ENCODE results near the gene RASSF5.
"Not testable (repeated sequence)": the region's sequence is repeated elsewhere in the genome, so short reads cannot be mapped to it uniquely, and the experiment has no call there.

RASSF5 gene

DNA sequence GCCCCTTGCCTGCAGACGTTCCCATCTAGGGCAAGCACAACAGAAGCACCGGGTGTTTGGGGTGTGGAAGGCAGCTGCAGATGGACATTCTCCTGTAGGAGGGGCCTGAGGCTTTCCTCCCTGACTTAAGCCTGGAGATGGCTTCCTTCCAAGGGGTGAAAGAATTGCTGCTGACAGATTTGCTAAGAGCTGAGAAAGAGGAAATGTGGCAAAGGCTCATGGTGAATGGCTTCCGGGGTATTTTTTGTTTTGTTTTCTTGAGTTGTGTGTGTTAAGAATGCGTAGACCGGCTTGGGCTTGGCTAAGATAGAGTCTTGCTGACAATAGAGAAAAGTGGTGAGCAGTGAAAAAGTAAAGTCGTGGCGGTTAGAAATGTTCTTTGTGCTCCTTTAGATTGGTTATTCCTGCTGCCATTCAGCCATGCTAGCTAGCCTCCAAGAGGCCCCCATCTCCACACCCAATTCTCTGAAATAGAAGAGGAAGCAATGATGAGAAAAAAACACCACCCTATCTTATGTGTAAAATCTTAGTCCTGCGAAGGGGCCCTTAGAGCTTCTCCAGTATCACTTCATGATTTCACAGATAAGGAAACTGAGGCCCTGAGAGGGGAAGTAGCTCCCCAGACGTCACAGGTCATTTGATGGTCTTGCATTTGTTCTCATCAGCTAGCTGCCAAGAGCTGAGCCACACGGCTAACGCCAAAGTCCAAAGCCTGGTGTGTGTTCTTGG, 68.0 kb downstream of the RASSF5 start:
- no peak for DNase-seq

DNA sequence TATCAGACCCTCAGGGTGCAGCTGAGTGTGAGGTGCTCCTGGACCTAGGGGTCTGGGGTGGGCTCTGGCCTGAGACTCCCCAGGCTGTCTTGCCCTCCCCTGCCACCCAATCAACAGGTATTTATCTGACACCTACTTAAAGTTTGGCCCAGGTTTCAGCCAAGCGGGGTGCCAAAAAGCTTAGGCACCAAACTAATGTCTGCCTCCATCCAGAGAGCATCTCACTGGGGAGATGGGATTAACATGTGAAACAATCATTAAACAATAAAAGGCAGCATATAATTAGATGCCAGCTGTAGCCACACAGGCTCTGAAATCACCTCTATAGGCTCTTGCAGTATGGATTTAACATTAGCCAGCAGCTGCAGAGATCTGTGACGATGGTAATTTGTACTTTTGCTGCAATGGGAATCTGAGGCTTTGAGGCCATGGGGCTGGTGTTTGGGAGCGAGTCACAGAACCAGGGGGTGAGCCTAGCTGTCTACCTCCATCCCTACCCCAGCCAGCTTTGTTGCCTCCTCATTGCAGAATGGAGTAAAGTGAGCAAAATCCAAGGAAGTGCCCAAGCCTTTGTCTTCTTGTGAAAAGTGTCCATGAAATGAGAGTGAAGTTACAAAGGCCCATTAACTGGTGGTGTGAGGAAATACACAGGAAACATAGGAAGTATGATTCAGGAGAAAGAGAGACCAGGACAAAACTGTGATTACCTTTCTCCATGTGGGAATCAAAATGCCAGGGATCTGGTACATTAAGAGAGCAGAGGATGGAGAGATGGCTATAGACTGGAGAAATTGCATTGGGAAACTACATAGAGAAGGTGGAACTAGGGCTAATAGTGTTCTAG, 68.8 kb downstream of the RASSF5 start:
- DNase-seq, result no peak

DNA sequence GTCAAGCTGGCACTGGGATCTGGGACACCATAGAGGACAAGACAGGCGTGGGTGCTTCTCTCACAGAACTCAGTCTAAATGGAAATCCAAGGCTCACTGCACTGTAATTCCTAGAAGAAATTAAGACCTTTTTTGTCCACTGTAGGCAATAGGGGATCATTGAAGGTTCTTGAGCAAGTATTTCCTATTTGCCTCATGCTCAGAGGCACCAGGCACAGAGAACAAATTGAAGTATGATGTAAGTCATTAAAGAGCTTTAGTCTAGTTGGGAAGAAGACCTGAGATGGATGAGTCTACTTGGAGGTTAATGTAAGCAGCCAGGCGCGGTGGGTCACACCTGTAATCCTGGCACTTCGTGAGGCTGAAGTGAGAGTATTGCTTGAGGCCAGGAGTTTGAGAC, 70.3 kb downstream of the RASSF5 start:
- no peak for DNase-seq

DNA sequence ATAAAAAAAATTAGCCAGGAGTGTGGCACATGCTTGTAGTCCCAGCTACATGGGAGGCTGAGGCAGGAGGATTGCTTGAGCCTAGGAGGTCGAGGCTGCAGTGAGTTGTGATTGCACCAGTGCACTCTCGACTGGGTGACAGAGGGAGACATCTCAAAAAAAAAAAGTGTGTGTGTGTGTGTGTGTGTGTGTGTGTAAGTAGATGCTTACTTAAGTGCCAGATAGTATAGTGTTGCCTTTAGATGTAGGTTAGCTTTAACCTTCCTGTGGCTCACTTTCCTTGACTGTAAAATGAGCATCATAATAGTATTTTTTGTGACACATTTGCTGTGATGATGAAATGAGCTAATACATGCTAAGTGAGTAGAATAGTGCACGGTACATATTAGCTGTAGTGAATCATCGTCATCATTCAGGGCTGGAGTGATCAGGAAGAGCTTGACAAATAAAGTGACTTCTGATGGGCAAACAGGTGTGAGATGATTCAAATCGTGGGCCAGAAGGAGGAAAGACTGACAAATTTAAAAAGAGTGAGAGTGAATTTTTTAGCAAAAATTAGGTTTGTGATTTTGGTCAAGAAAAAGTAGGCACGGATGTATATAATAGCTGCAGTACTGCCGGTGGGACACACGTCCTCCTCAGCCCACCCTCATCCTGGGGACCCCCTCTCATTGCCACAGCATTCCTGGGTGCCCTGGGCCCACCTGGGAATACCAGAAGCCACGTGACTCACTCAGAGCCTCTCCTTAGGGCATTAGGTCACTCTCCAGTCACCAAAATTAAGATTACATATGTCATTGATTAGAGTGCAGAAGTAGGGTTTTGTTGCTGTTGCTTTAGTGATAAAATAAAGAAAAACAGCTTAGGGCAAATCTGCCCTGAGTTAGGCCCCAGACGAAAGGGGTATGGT, 71.0 kb downstream of the RASSF5 start:
- DNase-seq, result no peak

DNA sequence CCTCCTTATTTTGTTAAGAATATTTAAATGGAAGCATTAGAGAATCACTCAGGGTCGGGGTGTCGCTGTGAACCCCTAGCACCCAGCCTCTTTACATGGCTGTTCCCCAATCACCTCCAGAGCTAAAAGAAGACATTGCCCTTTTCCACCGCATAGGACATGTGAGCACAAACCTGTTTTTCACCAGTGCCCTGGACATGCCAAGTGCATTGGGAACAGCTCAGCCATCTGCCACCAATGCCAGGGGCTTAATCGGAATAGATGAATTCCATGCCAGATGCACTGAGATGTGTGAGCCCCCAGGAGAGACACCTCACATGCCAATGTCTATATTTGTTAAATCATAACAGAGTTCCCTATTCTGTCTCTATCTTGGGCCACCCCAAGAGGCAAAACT, 71.6 kb downstream of the RASSF5 start:
- no peak for DNase-seq

DNA sequence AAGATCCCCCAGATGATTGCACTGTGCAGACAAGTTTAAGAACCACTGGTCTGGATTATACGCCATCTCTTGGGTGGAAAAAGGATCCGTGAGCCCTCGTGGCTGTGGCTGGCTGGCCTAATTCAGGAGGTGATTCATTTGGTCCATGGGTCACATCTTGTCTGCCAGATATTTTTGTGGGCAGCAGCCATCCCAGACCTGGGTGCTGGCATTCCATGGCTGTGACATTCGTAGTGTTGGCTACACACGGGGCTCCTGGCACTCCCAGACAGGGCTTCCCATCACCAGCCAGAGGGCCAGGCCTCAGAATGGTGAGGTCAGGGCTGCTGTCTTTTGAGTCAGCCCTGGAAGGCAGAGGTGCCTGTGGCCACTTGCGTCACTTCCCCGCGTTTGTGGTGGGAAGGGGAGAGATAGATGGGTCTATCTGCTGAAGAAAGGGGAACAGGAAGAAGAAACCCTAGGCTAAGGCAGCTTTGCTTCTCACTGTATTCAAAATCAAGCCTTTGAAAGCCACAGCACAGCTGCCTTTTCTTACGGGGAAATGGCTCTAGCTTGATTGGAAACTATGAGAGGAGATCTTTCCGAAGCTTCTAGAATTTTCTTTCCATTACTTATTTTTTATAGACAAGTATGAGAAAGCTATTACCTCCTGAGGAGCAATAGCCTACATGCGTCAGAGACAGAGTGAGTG, 72.6 kb downstream of the RASSF5 start:
- DNase-seq, result no peak

DNA sequence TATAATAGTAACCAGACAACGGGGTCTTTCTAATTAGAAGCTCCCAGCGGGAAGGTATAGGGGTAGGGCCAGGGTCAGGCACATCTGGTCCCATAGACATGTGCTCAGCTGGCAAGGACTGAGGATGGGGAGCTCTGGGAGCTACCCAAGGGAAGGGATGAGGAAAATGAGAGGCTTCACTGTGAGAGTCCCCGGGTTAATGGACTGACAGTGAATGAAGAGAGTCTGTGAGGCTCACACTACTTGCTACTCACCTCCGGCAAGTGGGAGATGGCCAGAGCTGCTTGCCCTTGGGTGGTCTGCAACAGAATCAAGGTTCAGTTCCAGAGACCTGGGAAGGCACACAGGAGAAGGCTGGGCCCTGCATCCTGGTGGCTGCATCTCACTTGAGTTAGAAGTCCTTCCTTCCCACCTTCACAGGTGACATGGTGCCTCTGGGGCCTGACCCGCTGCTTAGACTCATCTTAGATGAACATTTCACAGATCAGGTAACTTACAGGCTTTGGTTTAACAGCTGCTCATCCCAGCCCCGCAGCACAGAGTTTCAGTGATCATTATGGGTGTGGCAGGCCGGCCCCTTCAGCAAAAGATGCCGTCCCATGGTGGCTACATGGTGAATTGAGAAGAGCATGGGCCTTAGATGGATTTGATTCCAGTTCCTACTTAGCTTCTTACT, 73.2 kb downstream of the RASSF5 start:
- DNase-seq, result no peak

DNA sequence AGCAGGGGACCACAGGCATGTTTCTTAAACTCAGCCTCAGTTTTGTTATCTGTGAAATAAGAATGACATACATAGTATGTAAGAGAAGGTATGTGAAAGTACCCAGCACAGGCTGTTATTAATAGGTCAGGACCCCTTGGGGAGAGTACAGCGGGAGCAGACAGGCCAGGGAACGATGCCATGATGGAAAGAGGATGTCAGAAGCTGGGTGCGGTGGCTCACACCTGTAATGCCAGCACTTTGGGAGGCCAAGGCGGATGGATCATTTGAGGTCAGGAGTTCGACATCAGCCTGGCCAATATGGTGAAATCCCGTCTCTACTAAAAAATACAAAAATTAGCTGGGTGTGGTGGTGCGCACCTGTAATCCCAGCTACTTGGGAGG, 73.8 kb downstream of the RASSF5 start:
- DNase-seq, result not testable (repeated sequence)

DNA sequence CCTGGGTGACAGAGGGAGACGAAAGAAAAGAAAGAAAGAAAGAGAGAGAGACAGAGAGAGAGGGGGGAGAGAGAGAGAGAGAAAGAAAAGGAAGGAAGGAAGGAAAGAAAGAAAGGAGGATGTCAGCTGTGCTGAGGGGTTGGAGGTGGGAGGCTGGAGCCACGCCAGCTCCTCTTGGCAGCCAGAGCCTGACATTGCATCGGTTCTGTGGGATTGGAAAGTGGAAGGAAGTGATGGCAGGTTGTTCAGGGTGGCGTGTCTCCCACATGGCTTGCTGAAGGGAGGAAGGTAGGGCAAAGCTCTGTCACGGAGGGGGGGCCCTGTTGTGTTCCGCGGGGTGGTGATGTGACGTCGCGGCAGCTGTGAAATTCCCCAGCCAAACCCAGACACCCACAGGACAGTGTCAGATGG, 74.2 kb downstream of the RASSF5 start:
- no peak for DNase-seq

DNA sequence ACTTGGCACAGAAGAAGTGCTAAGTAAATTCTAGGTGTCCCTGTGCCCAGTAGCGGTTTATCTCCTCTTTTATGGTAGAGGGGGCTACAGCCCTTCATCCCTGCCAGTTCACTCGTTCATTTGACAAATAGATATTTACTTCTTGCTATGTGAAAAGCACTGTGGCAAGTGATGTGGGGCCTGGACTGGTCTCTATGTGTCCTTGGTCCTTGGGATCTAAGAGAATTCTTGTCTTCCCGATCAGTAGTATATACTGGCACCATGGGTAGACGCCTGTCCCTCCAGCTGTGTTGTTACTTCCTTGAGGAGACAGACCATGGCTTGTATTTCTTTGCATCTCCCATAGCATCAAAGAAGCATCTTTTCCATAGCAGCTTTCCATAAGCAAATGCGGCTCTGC, 75.2 kb downstream of the RASSF5 start:
- DNase-seq, result no peak

DNA sequence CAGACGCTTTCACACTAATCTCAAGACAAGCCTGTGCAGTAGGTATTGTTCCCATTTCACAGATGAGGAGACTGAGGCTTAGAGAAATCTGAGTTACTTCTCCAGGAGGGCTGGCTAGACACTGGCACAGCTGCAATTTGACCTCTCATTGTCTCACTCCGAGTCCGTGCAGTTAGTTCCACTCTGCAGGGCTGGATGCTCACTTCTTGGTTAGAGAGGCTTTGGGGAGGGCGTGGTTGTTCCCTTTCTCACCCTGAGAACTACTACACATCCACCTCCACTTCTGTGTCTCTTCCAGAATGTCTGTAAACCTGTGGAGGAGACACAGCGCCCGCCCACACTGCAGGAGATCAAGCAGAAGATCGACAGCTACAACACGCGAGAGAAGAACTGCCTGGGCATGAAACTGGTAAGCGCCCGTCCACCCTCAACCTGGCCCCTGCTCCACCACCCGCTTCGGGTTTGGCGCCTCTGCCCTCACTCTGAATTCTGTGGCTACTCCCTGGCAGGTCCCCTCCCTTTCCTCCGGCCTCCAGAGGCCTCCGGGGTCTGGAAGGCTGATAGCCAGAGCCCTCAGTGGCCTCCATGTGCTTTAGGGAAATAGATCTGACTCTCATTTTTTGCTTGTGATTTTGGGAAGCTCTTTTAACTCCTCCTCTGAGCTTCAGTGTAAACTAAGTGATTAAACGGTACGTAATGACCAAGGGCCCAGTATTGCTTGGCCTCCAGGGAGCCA, 75.8 kb downstream of the RASSF5 start:
- no peak for DNase-seq

DNA sequence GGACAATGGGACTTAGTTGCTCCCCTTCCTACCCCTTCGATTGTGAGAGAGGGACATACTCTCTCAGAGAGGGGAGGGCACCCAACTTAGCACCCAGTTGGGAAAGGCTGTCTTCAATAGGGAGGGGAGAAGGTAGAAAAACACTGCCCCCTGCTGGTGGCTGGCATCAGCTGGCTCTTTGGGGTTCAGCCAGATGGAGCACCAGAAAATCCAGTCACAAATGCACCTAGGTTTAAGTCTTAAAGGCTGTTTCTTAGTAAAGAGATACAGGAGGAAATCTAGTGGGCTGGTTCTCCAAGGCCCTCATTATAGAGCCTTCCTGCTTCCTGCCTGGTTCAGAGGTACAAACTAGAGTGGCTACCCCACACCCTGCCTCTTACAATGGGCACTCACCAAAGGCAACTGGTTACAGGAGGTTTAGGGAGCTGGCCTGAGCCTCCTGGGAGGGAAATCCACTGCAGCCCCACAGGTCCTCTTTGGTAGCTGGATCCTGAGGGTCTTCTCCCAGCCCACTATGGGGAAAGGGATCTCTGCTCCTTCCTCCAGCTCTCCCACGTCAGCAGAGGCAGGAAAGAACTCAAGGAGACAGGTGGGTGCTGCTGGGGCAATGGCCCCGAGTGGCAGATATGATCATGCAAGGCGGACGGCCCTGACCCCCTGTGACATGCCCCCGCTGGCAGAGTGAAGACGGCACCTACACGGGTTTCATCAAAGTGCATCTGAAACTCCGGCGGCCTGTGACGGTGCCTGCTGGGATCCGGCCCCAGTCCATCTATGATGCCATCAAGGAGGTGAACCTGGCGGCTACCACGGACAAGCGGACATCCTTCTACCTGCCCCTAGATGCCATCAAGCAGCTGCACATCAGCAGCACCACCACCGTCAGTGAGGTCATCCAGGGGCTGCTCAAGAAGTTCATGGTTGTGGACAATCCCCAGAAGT, 76.6 kb downstream of the RASSF5 start:
- peak; percentile 32 for DNase-seq

DNA sequence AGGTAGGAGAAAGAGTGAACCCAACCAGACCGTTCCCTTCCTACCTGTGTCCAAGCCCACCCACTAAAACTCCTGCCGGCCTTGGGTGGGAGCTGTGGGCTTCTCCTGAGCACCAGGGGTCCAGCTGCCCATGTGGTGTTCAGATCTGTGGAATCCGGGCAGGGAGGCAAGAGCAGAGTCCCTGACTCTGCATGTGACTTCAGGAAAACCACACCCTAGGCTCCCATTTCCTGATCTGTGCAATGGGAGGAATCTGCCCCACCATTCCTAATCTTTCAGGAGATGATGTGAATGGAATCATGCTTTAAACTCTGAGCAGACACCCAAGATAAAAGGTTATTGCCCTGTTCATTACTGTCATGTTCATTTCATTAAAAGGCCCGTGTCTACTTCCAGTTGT, 77.4 kb downstream of the RASSF5 start:
- DNase-seq, result no peak

DNA sequence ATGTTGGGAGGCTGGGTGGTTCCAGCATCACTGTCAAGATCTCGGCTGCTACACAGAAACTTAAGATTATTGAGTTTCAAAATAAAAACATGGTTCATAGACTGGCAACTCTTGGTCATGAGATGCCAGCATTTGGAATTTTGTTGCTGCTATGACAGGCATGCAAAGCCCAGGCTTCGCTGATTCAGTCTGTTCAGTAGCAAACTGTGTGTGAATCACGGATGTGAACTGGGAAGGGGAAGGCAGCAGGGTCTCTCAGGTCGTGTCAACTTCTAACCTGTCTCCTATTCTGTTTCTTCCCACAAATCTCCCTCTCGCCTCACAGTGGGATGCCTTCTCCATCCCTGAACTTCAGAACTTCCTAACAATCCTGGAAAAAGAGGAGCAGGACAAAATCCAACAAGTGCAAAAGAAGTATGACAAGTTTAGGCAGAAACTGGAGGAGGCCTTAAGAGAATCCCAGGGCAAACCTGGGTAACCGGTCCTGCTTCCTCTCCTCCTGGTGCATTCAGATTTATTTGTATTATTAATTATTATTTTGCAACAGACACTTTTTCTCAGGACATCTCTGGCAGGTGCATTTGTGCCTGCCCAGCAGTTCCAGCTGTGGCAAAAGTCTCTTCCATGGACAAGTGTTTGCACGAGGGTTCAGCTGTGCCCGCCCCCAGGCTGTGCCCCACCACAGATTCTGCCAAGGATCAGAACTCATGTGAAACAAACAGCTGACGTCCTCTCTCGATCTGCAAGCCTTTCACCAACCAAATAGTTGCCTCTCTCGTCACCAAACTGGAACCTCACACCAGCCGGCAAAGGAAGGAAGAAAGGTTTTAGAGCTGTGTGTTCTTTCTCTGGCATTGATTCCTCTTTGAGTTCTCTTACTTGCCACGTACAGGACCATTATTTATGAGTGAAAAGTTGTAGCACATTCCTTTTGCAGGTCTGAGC, 79.4 kb downstream of the RASSF5 start:
- DNase-seq, result no peak

DNA sequence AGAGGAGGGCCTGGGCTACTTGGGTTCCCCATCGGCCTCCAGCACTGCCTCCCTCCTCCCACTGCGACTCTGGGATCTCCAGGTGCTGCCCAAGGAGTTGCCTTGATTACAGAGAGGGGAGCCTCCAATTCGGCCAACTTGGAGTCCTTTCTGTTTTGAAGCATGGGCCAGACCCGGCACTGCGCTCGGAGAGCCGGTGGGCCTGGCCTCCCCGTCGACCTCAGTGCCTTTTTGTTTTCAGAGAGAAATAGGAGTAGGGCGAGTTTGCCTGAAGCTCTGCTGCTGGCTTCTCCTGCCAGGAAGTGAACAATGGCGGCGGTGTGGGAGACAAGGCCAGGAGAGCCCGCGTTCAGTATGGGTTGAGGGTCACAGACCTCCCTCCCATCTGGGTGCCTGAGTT, 80.6 kb downstream of the RASSF5 start:
- no peak for DNase-seq

DNA sequence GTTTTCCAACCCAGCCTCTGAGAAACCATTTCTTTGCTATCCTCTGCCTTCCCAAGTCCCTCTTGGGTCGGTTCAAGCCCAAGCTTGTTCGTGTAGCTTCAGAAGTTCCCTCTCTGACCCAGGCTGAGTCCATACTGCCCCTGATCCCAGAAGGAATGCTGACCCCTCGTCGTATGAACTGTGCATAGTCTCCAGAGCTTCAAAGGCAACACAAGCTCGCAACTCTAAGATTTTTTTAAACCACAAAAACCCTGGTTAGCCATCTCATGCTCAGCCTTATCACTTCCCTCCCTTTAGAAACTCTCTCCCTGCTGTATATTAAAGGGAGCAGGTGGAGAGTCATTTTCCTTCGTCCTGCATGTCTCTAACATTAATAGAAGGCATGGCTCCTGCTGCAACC, 81.2 kb downstream of the RASSF5 start:
- no peak for DNase-seq

DNA sequence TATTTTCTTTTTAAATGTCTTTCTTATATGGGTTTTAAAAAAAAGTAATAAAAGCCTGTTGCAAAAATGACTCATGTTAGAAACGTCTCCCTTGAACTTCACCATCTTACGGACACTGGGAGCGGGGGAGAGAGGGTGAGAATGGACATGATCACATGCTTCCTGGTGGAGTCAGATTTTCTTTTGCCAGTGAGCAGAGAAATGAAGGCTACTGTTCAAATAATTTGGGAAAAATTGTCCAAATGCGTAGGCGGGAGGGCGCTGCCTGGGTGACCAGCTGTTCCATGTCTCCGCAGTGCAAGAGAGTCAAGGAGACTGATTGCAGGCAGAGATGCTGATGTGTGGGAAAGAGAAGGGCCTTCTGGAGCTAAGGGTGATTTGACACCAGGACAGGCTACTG, 81.9 kb downstream of the RASSF5 start:
- DNase-seq, result no peak

DNA sequence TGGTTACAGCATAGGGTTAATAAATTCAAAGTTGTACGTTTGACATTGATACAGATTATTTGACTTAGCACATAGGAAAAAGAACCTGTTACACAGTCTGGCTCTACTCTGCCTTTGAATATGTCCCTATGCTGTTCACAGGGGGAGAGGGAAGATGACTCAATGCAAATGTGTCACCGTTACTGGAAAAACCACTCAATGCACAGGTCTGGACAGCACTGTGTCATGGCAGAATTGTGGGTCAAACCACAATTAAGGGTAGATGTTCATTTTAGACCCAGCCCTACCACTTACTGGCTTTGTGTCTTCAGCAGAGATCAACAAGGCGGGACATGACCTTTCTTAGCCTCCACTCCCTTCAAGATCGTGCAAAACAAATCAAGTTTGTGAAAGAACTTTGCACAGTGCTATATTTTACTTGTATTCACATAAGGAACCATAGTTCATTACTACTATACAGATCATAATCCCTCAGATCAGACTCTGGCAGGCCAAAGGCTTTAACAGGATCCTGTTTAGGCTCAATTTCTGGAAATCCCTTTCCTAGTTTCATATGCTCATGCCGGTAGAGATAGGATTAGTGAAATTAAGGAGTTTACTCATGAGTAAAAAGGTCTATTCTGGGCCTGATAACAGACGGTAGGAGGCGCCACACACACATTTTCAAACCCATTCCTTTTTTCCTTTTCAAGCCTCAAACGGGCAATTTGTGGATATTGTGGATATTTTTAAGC, 82.9 kb downstream of the RASSF5 start:
- DNase-seq, result no peak
